SK-N-SH (cell line): Measurements from ENCODE around the gene LANCL3.

ENCODE experiments used
- CTCF ChIP-seq: fragments of 200-600 bp; sonication (generic); IDR thresholded peaks from 2 replicates; pipeline ENCODE4 v1.6.1; 2017; ENCODE audit warnings: antibody characterized with exemption, mild to moderate bottlenecking, moderate library complexity
- EP300 ChIP-seq, 2 experiments: IDR thresholded peaks; 2 replicates each; pipeline versions ENCODE4 v1.4.0 to v1.6.1; 2012; ENCODE audit warnings: borderline replicate concordance in 1 of 2, low read depth in 1 of 2, low read length in 1 of 2
- FOSL2 ChIP-seq: IDR thresholded peaks from 2 replicates; pipeline ENCODE4 v1.4.0; 2012; ENCODE audit warnings: low read depth, mild to moderate bottlenecking, moderate library complexity, borderline replicate concordance
- FOXJ3 ChIP-seq: sonication (generic); formaldehyde crosslinking; IDR thresholded peaks from 2 replicates; pipeline ENCODE4 v1.5.1; 2020; ENCODE audit warnings: mild to moderate bottlenecking, missing genetic modification reagents
- POLR2AphosphoS5 ChIP-seq: IDR thresholded peaks from 2 replicates; pipeline ENCODE4 v1.6.1; 2012; ENCODE audit warnings: low read depth, low read length
- RAD21 ChIP-seq: IDR thresholded peaks from 2 replicates; pipeline ENCODE4 v1.6.1; 2012; ENCODE audit warnings: mild to moderate bottlenecking, low read length
- REST ChIP-seq: IDR thresholded peaks from 2 replicates; pipeline ENCODE4 v1.6.1; 2012; ENCODE audit warnings: mild to moderate bottlenecking, low read depth, low read length, moderate library complexity
- YY1 ChIP-seq: IDR thresholded peaks from 2 replicates; pipeline ENCODE4 v1.4.0; 2012; ENCODE audit warnings: low read depth, mild to moderate bottlenecking

- TF ChIP-seq CTCF, result no peak
- no peak for TF ChIP-seq EP300 (IDR thresholded peaks at IDR 0.05; ENCODE audit: borderline replicate concordance in 1 of 2, low read depth in 1 of 2, low read length in 1 of 2)
- no peak for TF ChIP-seq RAD21
- TF ChIP-seq POLR2AphosphoS5, result no peak
- no peak for TF ChIP-seq FOXJ3
- no peak for TF ChIP-seq YY1
- no peak for TF ChIP-seq FOSL2
- TF ChIP-seq REST, result no peak
These were observed 68.7 kb downstream of the LANCL3 start for GRCh38 chrX:37640142-37640541.
